ENCODE measurements around the gene GDF11. TPM values are rescaled to one million over a fixed set of nuclear protein-coding genes. Genes with fewer than 3 reads are reported as not detected.
A peak's percentile ranks its signal among the peaks of the same experiment; 100 is the strongest.

Gene GDF11
- total RNA-seq, 6 experiments from 2014 or later, result 15.8 to 25.9 (median 16.9) TPM

DNA sequence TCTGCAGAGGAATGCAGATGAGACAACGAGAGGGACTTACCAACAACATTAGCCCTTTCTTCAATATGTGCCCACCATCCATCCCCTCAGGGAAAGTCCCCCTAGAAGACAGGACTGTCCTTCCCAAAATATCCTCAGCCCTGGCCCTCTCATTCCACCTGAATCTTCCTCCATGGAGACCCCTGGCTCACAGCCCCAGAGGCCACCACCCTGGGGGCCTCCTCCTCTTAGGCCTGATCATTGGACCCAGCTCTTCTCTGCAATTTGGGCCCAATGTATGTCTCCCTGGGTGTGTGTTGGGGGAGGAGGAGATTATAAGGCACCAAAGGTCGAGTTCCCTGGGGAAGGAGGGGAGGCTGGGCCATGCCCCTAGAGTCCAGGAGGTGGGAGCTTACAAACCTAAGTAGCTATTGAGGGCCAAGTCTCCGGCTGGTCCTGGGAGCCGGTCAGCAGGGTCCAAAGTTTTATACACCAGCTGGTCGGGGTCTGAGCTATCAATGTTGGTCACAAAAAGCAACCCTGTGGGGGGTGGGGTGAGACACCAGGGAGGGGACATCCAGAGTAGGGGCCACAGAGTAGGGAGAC, 43.4 kb upstream of the GDF11 start:
- TF ChIP-seq CTCF (IDR thresholded peaks at IDR 0.05), result no peak
- Mint-ChIP-seq H3K4me1 (ENCODE audit: low read depth) (peaks cover 19% of the 10 kb centered on the region; the same call in 1 of the 2 replicates), H3K27ac (no peak overlapping the region), H3K4me3 (no peak overlapping the region), H3K27me3 (ENCODE audit: insufficient read depth) (peaks cover 18% of the 10 kb centered on the region), H3K36me3 (ENCODE audit: low read depth) (no peaks in the 10 kb centered on the region), H3K9me3 (no peaks in the 10 kb centered on the region)
- DNase-seq, result no peak

DNA sequence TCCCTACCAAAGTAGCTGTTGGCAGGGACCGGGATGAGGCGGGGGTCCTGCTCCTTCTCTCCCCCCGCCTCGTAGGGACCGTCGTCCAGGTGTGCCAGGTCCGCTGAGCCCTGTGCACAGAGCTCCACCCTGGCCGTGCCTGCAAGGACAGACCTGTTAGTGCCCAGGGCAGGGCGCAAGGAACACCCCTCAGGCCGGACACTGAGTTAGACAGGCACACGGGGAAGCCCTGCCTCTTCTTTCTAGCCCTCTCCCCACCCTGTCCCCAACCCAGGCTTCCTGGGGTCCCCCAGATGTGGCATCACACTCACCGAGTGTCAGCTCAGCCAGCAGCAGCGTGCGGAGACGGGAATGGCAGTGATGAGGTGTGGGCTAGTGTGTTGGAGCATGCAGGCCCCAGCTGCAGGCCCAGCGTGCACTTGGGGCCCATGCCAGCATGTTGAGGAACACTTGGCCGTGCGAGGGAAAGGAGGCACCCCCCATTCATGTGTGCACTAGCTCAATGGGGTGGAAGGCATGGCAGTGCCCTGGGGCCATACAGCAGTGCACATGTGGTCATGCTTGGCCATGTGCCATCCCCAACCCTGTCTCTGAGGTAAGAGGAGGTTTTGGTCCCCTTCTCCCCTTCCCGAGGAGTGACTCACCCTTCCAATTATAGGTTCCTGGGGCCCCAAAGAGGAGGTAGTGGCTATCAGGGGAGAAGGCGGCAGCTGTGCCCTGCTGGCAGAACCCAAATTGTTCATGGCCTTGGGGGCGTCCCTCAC, 42.5 kb upstream of the GDF11 start:
- Mint-ChIP-seq H3K27me3 (ENCODE audit: insufficient read depth) (peaks cover 14% of the 10 kb centered on the region), H3K36me3 (ENCODE audit: low read depth) (no peaks in the 10 kb centered on the region), H3K9me3 (no peaks in the 10 kb centered on the region), H3K4me3 (no peak overlapping the region), H3K27ac (no peak overlapping the region), H3K4me1 (ENCODE audit: low read depth) (peaks cover 19% of the 10 kb centered on the region; the same call in 1 of the 2 replicates)
- TF ChIP-seq CTCF (IDR thresholded peaks at IDR 0.05), result no peak
- DNase-seq, result peak; percentile 38

DNA sequence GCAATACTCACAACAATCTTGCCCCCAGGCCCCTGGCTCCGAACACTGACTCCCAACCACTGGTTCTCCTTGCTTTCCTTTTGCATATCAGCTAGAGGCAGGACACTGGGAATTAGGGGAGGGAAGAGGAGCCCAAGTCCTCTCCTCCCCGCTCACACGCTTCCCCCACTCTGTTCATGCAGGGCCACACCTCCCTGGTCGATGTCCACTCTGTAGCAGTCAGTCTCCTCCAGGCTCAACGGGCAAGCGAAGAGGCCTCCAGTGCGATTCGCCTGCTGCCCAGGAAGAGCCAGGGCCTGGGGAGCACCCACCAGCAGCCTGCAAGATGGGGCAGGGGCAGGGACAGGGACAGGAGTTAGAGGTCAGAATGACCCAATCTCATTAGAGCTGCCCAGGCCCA, 40.1 kb upstream of the GDF11 start:
- Mint-ChIP-seq H3K4me1 (ENCODE audit: low read depth) (peaks cover 27% of the 10 kb centered on the region), H3K27me3 (ENCODE audit: insufficient read depth) (peaks cover 8% of the 10 kb centered on the region), H3K4me3 (no peak overlapping the region), H3K9me3 (no peaks in the 10 kb centered on the region), H3K27ac (no peak overlapping the region), H3K36me3 (ENCODE audit: low read depth) (no peaks in the 10 kb centered on the region)
- DNase-seq, result no peak
- TF ChIP-seq CTCF (IDR thresholded peaks at IDR 0.05), result no peak

- Mint-ChIP-seq H3K4me1 (ENCODE audit: low read depth) (peaks cover 30% of the 10 kb centered on the region), H3K27me3 (ENCODE audit: insufficient read depth) (peaks cover 10% of the 10 kb centered on the region), H3K36me3 (ENCODE audit: low read depth) (no peaks in the 10 kb centered on the region), H3K4me3 (no peak overlapping the region), H3K27ac (no peak overlapping the region), H3K9me3 (no peaks in the 10 kb centered on the region)
- TF ChIP-seq CTCF (IDR thresholded peaks at IDR 0.05), result no peak
- peak; percentile 23 for DNase-seq
These were observed 39.6 kb upstream of the GDF11 start for GRCh38 chr12:55703288-55703687.

GRCh38 chr12:55703901-55704761, 38.8 kb upstream of the GDF11 start:
- Mint-ChIP-seq H3K27ac (no peak overlapping the region), H3K4me3 (no peak overlapping the region), H3K4me1 (ENCODE audit: low read depth) (peaks cover 38% of the 10 kb centered on the region), H3K27me3 (ENCODE audit: insufficient read depth) (peaks cover 12% of the 10 kb centered on the region), H3K36me3 (ENCODE audit: low read depth) (no peaks in the 10 kb centered on the region), H3K9me3 (no peaks in the 10 kb centered on the region)
- TF ChIP-seq CTCF (IDR thresholded peaks at IDR 0.05), result no peak
- no peak for DNase-seq

Data from HFFc6 (cell line).